HG03064 (cell line): Measurements from ENCODE around the gene GLTP.

Experiments used
- ATAC-seq: cut with Tn5 transposase; IDR thresholded peaks from one replicate; pipeline ENCODE4 v1.9.1; 2021; ENCODE audit warnings: low read depth; ENCODE audit not compliant: unreplicated experiment

Gene GLTP

DNA sequence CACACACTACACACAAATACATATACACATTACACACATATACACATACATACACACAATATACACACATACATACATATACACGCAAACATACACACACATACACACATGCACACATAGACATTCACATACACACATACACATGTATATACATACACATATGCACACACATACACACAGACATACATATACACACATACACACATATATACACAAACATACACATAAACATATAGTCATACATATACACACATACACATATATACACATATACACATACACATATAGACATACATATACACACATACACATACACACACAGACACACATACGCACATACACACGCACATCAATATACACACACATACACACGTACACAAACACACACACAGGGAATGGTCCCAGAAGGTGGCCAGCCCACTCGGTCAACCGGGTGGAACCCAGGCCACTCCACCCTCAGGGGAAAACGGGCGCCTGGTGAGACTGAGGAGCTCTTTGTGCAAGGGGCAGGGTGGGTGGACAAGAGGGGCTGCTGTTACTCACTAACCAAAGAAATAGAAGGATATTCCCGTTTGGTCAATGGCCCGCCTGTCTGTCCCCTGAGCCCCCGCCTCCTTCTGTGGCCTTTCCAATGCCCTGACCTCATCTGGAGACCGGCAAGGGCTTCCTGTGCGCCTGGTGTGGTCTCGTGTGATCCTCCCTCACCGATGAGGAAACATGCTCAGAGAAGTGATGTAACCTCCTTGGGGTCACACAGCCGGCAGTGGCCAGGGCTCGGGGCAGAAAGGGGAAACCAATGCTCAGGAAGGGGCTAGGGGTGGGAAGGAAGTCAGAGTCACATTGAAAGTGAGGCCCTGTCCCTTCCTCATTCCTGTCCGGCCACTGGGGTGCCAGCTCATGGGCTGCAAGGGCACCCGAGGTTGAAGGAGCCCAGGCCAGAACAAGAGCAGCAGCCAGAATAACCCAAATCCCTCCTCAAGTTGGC lies 52.5 kb downstream of the GLTP start:
- ATAC-seq: no peak

DNA sequence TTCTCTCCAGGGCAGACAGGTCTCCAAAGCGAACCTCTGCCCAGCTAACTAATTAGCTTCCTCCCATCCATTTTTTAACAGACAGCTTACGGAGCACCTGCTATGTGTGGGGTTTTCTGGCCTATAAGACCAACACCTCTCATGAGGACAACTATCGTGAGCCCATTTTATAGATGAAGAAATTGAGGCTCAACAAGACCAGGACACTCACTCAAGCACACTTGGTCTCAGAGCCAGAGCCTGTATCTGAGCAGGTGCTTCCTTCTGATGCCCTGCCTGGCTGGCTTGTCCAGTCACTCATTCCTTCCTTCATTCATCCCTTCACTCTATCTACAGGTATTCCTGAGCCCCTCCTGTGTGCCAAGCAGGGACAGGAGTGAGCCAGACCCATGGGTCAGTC lies 53.3 kb downstream of the GLTP start:
- ATAC-seq: no peak

DNA sequence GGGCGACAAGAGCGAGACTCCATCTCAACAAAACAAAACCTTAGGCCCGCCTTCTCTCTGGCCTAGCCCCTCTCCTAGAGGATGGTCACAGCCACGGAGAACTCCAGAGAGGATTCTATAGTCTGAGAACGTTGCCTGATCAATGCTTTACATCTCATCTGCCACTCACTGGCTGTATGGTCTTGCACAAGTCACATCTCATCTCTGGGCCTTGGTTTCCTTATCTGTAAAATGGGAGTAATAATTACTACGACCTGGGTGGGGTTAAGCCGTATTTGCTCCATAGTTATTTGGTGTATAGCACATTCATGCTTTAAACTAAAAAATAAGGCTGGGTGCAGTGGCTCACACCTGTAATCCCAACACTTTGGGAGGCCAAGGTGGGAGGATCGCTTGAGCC lies 55.6 kb downstream of the GLTP start:
- ATAC-seq: no peak

DNA sequence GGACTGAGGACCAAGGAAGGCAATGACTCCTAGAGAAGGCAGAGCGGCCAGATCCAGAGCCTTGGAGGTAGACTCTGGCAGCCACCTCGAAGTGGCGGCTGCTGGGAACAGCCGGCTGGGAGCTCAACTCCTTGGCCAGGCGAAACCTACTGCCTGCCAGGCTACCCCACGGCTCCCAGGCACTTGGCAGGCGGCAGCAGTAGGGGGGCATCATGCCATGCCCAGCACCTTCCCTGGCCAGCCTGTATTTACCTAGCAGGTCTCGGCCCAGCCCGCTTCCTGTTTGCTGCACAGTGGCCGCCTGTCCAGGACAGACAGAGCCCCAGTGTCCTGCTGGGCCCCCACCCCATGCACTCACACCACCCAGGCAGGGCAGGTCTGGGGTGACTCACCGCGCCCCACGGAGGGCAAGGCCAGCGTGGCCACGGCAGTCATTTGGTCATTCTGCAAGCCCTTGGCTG lies 57.4 kb downstream of the GLTP start:
- no peak for ATAC-seq

DNA sequence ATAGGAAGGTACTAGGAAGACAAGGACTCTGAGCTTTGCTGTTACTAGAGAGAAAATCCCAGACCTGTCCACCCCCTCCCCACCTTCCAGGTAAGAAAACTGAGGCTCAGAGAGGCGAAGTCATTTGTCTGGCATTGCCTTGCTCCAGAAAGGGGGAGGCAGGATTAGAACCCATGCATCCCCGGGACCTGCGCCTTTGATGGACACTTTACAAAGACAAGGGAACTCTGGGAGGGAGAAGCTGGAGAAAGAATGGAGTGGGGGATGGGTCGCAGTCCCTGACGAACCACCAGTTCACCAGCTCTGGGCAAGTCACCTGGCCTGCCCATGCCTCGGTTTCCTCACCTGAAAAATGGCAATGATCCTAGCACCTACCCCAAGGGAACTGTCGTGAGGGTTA lies 57.9 kb downstream of the GLTP start:
- no peak for ATAC-seq

DNA sequence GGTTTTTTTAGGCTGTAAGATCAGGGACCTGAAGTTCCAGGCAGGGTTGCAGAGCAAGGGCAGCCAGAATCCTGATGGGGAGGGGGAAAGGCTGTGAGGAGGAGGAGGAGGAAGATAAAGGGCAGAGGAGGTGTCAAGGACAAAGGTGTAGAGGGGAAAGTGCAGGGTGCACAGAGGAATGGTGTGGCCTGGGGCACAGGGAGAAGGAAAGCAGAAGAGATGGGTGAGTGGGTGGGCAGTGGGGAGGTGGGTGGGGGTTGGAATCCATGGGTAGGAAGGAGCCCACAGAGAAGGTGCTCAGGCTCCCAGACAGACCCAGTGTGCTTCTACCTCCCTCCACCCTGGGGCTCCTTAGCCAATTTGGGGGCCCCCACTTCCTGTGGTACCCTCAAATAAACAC lies 58.4 kb downstream of the GLTP start:
- no peak for ATAC-seq

DNA sequence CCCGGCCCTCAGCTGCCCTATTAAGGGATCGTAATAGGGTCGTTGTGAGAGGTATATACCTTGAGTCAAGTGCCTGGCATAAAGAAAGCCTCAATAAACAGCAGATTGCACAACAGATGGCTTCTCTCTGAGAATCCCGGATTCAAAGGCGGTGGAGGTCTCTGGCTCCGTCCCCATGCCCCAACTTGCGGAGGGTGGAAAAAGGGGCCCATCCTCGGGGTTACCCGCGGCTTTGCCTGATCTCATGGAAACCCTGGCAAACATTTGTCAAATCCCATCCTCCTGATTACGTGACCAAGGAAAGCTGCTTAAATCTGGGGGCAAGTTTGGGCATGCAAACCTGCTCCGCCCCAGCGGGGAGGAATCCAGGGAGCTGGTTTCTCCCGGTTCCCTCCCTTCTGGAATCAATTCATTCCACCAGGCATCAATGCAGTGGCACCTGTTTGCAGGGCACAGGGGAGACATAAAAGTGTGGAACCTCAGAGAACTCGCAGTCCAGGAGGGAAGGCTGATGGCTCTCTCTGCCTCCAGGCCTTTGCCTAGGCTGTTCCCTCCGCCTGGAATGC lies 59.4 kb downstream of the GLTP start:
- no peak for ATAC-seq

DNA sequence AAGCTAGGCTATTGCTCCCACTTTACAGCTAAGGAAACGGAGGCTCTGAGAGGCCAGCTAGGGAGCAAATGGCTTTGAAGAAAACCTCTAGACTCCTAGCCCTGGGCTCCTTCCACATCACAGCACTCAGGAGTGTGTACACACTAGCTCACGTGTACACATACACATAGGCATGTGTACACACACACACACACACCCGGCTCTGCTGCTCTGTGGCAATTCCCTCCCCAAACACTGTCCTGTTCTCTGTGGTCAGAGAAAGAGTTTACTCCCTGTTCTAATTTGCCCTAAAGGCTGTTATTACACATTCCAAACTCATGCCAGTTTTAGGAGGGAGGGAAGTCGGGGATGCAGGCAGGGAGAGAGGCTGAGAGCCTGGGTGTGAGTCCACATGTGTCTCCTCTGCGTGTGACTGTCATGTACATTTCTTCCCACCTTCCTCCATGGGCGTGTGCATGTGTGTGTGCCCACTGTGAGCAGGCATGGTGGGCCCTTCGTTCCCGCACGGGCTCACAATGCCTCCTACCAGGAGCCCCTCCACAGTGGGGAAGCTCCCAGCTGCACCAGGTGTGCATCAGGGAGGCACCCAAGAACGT lies 61.3 kb downstream of the GLTP start:
- ATAC-seq: no peak

DNA sequence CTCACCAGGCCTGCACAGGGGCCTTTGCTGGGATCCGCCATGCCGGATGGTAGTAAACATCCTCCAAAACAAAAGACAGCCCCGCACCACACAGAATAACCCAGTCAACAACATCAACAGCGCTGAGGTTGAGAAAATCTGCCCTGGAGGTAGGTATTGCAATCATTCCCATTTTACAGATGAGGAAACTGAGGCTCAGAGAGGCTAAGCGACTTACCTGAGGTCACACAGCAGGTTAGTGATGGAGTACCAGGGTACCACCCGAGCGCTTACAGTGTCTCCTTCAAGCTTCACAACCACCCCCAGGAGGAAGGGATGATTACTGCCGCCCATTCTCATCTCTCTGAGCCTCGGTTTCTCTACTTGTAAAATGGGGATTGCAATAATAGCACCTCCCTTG lies 62.1 kb downstream of the GLTP start:
- no peak for ATAC-seq

DNA sequence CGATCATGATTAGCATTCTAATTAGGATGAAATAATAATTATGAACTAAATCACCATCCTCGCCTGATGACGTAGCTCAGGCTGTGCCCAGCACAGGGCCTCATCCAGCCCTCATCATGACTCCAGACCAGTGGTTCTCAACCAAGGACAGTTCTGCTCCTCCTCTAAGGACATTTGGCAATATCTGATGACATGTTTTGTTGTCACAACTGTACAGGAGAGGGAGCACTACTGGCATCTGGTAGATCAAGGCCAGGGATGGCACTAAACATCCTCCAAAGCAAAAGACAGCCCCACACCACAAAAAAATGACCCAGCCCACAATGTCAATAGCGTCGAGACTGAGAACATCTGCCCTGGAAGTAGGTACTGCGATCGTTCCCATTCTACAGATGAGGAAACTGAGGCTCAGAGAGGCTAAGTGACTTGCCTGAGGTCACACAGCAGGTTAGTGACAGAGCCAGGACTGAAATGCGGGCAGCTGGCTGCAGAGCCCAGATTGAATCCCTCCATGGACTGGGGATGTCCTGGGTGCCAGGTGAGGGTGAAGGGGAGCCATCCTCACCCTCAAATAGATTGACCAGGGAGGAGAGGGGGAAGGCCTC lies 62.6 kb downstream of the GLTP start:
- ATAC-seq: no peak

DNA sequence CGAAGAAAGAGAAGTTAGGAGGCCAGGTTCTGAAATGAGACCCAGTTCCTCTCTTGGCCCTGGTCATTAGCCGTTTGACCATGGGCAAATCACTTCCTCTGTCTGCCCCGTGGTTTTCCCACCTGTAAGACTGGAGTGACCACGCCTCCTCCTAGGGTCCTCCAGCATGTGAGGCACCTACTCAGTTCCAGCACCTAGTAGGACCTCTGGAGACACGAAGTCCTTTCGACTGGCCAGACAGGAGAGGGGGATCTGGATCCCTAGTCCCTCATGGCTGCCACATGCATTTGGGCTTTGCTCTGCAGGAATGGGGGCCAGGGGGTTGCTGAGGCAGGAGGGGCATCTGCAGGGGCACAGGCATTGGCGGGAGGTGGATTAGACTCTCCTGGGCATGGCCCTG lies 63.5 kb downstream of the GLTP start:
- no peak for ATAC-seq

DNA sequence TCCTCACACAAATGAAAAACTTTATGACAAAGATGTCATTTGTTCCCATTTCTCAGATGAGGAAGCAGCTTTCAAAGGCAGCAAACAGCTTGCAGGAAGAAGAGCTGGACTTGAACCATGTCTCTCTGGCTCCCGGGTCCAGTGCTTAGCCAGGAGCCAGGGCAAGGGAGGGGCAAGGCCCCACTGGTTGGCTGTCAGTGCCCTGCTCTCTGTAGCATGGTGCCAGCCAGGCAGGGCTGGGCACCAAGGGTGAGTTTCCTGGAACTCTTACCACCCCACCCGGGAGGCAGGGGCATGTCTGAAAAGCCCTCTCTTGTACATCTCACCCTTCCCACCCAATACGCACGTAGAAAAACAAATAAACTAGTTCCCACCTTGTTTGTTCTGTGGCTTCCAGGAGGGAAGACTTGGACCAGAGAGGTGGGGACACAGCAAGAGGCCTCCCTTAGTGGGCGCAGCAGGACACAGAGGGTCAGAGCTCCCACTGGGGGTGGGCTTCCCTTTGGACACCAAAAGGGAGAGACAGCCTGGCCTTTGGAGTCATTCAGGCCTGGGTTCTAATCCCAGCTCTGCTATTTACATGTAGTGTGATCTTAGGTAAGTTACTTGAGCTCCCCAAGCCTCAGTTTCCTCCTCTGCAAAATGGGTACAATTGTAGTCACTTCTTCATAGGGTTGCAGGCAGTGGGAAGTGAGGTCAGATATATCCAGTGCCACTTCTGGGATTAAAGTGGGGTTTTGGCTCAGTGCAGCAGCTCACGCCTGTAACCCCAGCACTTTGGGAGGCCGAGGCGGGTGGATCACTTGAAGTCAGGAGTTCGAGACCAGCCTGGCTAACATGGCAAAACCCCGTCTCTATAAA lies 64.4 kb downstream of the GLTP start:
- no peak for ATAC-seq

DNA sequence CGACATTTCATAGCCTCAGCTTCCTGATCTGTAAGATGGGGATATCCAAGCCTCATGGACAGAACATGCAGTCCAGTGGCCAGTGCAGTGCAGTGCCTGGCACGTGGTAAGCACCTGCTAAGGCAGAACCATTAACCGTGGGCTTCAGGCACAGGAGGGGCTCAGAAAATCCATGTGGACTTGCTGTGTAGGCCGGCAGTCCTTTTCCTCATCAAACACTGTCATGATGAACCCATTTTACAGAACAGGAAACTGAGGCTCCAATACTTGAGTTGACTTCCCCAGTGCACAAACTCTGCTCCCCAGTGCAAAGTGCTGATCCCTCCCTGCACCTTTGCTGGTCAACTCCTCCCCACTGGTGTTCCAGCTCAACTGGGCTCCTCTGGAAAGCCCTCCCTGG lies 65.1 kb downstream of the GLTP start:
- ATAC-seq: no peak

DNA sequence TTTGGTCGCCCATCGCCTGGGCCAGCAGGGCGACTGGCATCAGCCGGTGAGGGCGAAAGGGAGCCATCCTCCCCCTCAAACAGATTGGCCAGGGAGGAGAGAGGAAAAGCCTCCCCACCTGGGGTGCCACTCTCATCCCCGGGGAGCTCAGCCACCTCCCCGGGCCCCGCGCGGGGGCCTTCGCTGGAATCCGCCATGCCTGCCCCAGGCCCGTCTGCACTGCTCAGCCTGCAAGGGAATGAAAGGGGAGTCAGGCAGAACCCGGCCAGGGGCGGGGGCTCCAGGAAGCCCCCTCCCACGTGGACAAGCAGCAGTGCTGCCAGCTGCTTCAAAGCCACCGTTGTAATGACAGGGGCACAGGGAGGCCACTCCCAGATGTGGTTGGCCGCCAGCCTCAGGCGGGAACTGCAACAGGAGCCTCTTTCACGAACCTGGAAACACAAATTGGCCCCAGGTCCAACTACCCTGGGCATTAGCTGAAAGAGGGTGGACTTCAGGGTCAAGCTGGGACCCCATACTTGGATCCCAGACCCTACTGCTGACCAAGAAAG lies 65.7 kb downstream of the GLTP start:
- no peak for ATAC-seq

DNA sequence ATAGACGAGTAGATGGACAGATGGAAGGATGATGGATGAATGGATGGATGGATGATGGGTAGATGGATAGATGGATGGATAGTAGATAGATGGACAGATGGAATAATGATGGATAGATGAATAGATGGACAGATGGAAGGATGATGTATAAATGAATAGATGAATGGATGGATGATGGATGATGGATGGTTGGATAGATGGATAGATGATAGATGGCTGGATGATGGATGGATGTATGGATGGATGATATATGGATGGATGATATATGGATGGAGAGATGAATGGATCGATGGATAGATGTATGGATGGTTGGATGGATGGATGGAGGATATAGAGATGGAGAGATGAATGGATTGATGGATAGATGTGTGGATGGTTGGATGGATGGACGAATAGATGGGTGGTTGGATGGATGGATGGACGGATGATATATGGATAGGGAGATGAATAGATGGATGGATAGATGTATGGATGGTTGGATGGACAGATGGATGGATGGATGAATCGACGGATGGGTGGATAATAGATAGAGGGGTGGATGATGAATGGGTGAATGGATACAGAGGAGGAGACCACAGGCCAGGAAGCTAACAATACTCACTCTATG lies 66.4 kb downstream of the GLTP start:
- no peak for ATAC-seq

DNA sequence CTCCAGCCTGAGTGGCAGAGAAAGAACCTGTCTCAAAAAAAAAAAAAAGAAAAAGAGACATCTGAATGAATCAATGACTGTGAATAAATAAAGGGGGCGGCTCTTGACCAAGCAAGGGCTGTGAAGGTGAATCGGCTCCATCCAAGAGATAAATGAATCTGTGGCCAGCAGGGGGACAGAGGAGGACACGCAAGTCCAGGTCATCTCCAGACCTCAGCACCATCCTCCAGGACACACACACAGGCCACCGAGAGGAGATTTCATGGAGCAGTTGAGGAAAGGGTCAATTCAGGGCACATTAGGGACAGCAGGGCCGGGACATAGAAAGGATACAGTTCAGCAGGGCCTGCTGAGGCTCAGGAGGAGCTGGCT lies 68.7 kb downstream of the GLTP start:
- no peak for ATAC-seq

DNA sequence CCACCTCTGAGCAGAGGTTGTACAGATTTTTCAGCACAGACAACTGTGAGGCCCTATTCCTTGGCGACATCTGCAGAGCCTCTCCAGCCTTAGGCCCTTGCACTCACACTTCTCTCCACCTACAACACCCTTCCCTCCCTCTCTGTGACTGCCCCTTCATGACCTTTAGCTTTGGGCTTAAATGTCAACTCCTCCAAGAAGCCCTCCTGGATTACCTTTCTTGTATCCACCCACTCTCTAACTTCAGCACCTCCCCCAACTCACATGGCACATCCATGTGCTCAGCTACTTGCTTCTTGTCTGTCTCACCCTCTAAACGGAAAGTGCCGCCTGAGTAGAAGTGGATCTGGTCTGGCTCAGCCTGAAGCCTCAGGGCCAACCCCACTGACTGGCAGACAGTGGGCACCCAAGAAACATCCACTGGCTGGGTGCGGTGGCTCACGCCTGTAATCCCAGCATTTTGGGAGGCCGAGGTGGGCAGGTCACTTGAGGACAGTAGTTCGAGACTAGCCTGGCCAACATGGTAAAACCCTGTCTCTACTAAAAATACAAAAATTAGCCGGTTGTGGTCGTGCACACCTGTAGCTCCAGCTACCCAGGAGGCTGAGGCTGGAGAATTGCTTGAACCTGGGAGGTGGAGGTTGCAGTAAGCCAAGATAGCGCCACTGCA lies 69.3 kb downstream of the GLTP start:
- ATAC-seq: no peak

DNA sequence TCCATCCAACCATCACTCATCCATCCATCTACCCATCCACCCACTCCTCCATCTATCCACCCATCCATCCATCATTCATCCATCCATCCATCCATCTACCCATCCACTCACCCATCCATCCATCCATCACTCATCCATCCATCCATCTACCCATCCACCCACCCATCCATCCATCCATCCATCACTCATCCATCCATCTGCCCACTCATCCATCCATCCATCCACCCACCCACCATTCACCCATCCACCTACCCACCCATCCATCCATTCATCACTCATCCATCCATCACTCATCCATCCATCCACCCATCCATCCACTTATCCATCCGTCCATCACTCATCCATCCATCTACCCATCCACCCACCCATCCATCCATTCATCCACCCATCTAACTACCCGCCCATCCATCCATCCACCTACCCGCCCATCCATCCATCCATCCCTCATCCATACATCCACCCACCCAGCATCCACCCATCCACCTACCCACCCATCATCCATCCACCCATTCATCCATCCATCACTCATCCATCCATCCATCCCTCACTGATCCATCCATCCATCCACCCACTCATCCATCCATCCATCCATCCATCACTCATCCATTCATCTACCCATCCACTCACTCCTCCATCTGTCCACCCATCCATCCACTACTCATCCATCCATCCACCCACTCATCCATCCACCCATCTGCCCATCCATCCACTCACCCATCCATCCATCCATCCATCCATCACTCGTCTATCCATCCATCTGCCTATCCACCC lies 71.3 kb downstream of the GLTP start:
- no peak for ATAC-seq
